AG09309 (cell line): ENCODE measurements around the gene CTCFL.

ENCODE experiments used
- DNase-seq: peaks from one replicate; pipeline ENCODE4 v3.0.0-alpha.2; 2010; ENCODE audit warnings: low read depth
- H3K4me3 ChIP-seq: 2 replicates; pipeline ENCODE4 v1.5.1; 2011; ENCODE audit warnings: mild to moderate bottlenecking, low read depth, low read length, moderate library complexity; ENCODE audit not compliant: control insufficient read depth
- TF ChIP-seq, protein P1 (sequence below): IDR thresholded peaks from 2 replicates; pipeline ENCODE4 v1.5.1; 2011; ENCODE audit warnings: mild to moderate bottlenecking, low read depth, low read length, inconsistent platforms; ENCODE audit not compliant: insufficient read depth, control insufficient read depth; ENCODE audit errors: missing control alignments

The CTCFL gene

DNA sequence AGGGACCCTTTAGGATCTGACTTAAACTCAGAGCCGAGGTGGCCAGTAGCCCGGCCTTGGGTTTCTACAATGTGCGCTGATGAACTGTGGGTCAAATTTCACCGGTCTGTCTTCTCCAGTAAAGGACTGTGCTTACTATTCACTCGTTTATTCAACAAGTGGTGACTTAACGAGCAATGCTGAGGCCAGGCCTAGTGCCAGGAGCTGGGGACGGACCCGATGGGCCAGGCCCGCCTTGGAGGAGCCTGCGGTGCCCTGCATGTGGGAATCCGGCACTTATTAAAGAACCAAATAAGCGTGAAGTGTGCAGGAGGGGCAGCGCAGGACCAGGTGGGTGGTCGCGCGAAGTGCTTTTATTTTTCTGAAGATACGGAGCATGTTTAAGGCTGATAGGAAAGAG, 24.0 kb downstream of the CTCFL start:
- no peak for DNase-seq
- TF ChIP-seq, protein P1, sequence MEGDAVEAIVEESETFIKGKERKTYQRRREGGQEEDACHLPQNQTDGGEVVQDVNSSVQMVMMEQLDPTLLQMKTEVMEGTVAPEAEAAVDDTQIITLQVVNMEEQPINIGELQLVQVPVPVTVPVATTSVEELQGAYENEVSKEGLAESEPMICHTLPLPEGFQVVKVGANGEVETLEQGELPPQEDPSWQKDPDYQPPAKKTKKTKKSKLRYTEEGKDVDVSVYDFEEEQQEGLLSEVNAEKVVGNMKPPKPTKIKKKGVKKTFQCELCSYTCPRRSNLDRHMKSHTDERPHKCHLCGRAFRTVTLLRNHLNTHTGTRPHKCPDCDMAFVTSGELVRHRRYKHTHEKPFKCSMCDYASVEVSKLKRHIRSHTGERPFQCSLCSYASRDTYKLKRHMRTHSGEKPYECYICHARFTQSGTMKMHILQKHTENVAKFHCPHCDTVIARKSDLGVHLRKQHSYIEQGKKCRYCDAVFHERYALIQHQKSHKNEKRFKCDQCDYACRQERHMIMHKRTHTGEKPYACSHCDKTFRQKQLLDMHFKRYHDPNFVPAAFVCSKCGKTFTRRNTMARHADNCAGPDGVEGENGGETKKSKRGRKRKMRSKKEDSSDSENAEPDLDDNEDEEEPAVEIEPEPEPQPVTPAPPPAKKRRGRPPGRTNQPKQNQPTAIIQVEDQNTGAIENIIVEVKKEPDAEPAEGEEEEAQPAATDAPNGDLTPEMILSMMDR = no peak
- H3K4me3 ChIP-seq = no peak overlapping the region

DNA sequence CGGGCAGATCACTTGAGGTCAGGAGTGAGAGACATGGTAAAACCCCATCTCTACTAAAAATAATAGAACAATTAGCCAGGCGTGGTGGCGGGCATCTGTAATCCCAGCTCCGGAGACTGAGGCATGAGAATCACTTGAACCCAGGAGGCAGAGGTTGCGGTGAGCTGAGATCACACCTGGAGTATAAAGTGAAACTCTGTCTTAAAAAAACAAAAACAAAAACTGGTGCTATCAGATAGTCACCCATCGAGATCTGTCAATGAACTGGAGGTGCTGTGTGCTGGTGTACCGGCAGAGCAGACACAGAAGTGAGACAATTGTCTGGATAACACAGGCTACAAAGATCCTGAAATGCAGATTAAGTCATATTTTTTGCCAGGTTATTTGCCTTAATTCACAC, 24.7 kb downstream of the CTCFL start:
- H3K4me3 ChIP-seq = no peak overlapping the region
- no peak for DNase-seq
- TF ChIP-seq, protein P1 = no peak

DNA sequence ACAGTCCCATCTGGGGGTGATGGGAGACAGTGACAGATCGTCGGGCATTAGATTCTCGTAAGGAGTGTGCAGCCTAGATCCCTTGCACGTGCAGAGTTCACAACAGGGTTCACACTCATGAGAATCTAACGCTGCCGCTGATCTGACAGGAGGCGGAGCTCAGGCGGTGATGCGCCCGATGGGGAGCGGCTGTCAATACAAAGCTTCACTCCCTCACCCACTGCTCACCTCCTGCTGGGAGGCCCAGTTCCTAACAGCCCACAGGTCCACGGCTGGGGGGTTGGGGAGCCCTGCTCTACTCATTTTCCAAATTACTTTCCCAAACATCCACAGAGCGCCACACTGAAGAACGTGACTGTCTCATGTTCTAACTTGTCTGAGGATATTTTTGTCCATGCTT, 25.3 kb downstream of the CTCFL start:
- TF ChIP-seq, protein P1 = no peak
- no peak overlapping the region for H3K4me3 ChIP-seq
- DNase-seq = no peak

DNA sequence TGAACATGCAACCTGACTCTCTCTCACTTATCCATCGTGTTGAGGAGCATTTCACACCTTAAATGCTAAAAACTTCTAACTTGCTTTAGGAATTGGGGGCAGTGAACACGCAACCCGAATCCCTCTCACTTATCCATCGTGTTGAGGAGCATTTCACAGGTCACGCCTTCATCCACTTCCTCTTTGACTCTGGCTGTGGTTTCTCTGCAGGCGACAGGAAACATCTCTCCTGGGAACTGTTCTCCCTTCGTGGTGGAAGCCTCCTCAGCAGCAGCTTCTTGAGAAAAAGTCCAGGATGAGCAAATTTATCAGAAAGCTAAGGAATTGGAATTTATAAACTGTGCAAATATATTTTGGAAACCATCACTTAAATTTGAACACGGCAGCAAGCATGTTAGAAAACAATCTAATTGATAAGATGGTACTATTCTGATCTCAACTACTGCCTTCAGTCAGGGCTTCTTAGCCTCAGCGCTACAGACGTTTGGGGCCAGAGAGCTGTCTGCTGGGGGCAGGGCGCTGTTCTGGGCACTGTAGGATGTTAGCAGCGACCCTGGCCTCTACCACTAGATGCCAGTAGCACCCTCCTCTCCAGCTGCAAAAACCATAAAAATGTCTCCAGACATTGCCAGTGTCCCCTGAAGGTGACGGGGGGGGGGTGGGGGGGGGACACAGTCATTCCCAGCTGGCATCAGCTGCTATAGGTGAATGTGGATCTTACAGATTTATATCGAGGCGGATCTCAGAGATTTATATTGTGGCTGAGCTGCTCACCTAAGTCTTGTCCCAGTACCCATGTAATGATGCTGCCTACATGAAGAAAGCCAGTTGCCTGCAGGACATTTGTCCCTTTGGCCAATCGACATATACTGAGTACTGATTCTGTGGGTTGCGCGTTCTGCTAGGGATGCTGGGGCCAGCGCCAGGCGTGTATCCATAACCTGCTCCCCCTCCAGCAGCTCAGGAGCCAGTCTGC, 26.2 kb downstream of the CTCFL start:
- TF ChIP-seq, protein P1 = peak; percentile 64
- no peak overlapping the region for H3K4me3 ChIP-seq
- no peak for DNase-seq

DNA sequence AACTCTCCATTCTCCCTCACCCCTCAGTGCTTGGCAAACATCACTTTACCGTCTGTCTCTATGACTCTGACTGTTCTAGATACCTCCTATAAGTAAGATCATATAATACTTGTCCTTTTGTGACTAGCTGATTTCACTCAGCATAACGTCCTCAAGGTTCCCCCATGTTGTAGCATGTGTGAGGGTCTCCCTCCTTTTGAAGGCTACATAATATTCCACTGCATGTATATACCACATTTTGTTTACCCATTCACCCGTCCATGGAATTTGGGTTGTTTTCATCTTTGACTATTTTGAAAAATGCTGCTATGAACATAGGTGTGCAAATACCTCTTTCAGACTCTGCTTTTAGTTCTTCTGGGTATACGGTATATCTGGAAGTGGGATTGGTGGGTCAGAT, 28.3 kb downstream of the CTCFL start:
- no peak overlapping the region for H3K4me3 ChIP-seq
- TF ChIP-seq, protein P1 = no peak
- DNase-seq = no peak

DNA sequence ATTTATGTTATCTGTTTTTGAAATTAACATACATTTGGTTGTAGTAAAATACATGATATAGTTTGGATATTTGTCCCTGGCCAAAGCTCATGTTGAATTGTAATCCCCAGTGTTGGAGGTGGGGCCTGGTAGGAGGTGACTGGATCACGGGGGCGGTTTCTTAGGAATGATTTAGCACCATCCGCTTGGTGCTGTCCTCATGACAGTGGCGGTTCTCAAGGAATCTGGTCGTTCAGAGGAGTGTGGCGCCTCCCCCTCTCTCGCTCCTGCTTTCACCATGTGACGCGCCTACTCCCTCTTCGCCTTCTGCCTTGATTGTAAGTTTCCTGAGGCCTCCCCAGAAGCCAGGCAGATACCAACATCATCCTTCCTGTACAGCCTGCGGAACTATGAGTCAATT, 29.0 kb downstream of the CTCFL start:
- no peak for DNase-seq
- H3K4me3 ChIP-seq = no peak overlapping the region
- TF ChIP-seq, protein P1 = no peak
